HG02938 (cell line): ENCODE data around the gene HSD17B12.
"Not testable (repeated sequence)": the region's sequence is repeated elsewhere in the genome, so short reads cannot be mapped to it uniquely, and the experiment has no call there.

Source experiments
- ATAC-seq: cut with Tn5 transposase; IDR thresholded peaks from one replicate; pipeline ENCODE4 v1.9.1; 2021; ENCODE audit warnings: mild to moderate bottlenecking, moderate library complexity; ENCODE audit not compliant: unreplicated experiment

The HSD17B12 gene

DNA sequence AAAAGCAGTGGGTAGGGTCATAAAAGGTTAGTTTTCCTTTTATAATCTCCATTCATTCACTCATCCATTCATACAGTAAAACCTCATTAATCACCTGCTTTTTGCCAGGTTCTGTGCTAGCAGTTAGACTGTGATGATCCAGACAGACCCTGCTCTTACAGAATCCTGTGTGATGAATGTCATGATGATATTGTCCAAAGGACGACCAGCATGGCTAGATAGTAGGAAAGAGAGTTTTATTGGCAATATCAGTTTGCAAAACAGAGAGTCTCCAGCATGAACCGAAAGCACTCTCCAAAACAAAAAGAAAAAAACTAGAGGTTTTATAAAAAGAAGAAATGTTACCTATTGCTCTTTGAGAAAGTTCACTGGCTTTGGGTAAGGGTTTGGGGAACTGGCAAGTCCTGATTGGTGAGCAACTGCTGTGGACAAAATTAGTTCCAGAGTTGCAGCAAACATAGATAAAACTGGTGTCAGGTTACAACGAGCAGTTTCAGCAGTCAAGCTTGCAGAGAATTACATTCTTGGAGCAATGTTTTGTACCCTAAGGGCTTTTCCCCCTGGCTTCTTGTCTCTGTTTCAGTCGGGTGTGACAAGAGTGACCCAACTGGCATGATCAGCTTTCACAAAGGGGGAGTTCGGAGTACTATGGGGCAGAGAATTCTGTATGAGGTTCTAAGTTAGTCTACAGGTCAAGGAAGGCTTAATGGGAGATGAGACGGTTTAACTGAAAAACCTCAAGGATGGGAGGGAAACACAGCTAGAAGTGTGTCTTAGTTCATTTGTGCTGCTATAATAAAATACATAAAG, 58.3 kb downstream of the HSD17B12 start:
- ATAC-seq = no peak

GRCh38 chr11:43746670-43747069, 66.1 kb downstream of the HSD17B12 start:
- no peak for ATAC-seq

DNA sequence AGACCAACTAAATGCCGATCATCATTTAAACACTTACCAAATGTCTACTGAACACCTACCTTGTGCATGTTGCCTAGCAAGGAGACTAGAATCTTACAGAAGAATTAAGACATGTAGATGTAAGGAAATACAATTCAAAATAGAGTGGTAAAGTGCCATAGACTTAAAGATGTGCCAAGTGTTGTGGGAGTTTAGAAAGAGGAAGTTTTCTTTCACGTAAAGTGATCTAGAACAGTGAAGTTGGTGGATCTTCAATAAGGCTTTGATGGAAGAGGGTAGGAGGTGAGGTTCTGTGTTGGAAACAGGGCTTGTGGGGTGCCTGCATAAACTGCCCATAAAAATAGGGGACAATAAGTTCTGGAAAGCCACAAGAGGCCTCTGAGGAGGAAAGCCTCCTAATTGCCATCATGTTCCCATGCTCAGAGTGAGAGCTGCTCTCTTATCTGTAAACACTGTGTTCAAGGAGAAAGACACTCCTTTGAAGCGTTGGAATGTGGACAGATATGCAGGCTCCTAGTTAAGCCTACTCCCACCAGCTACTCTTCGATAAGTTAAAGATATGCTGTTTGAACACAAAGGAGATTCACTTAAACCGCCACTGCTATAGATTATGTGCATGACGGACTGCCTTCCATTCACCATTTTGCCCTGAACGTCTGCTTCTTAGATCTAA, 66.7 kb downstream of the HSD17B12 start:
- ATAC-seq = no peak

DNA sequence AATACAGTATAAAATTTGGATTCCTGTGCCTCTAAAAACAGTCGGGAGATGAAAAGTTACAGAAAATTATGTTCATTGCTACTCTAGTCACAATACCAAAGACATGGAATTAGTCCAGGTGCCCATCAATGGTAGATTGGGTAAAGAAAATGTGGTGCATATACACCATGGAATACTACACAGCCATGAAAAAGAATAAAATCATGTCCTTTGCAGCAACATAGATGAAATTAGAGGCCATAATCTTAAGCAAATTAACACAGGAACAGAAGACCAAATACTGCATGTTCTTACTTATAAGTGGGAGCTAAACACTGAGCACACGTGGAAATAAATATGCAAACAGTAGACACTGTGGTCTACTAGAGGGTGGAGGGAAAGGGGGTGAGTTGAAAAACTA, 67.6 kb downstream of the HSD17B12 start:
- no peak for ATAC-seq

DNA sequence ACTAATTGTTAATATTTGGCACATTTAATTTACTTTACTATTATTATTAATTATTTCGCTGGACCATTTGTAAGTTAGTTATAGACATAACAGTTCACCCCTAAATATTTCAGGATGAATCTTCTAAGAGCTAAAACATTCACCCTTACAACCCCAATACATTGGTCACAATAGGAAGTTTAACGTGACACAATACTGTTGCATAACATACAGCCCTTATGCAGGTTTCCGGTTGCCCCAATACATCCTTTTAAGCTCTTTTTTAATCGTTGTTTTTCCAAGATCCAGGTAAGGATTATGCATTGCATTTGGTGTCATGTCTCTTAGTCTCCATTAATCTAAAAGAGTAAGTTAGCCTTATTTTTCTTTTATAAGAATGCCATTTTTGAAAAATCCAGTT, 71.2 kb downstream of the HSD17B12 start:
- no peak for ATAC-seq

DNA sequence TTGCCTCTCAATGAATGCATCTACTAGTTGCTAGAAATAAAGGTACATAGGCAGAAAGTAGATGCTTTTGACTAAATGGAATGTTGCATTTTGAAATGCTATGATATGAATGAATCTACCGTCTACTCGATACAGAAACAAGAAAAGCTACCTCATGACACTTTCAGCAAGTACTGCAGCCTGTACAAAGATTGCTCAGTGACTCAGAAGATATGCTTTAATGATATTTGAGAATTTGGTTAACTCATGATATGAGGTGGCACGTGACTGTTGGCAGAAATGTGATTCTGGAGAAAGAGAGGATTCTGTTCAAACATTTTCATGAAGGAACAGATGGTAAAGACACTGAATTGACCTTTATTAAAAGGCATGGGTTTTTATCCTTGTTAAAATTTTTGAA, 76.0 kb downstream of the HSD17B12 start:
- ATAC-seq = no peak

DNA sequence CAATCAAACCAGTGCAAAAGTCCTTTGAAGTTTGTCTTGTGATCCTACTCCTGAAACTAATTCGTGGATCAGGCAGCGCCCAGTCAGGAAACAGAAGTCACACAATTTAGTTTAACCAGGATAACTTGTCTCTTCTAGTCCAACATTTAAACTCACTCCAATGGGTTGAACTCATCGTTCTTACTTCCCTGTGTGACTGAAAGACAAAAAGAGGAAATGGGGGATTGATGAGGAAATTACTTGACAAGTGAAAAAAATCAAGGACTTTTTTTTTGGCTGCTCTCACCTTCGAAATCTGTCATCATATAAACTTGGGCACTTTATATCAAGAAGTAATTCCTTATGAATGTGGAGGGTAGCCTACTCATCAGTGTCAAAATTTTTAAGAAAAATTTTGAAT, 78.4 kb downstream of the HSD17B12 start:
- no peak for ATAC-seq

DNA sequence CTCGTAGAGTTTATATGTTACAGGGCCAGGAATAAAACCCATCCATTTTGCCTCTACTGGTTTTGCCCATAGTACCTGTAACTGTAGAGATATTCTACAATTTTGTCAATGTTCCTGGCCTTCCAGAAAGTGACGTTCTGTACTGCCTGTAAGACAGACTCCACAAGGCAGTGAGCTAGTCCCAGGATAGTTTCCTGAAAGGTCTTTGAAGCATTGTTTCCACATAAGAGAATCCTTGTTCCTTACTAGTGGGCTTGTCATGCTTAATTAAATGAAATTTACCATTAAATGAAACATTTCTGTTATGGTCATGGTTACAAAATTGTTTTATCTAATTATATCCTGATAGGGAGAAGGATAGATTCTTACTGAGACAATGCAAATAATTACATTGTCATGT, 80.4 kb downstream of the HSD17B12 start:
- ATAC-seq = no peak

DNA sequence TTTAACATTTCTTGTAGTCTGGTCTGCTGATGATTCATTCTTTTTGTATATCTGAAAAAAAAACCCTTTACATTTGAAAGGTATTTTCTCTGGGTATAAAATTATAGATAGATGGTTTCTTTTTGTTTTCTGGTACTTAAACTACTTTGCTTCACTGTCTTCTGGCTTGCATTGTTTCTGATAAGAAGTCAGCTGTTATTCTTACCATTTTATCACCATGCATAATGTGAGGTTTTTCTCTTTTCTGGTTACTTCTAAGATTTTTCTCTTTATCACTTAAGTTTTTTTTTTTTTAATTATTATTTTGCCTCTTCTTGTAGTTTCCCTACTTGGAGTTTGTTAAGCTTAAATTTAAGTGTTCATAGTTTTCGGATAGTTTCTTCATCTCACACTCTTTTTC, 84.7 kb downstream of the HSD17B12 start:
- no peak for ATAC-seq

GRCh38 chr11:43768654-43769053, 88.1 kb downstream of the HSD17B12 start:
- ATAC-seq = not testable (repeated sequence)

DNA sequence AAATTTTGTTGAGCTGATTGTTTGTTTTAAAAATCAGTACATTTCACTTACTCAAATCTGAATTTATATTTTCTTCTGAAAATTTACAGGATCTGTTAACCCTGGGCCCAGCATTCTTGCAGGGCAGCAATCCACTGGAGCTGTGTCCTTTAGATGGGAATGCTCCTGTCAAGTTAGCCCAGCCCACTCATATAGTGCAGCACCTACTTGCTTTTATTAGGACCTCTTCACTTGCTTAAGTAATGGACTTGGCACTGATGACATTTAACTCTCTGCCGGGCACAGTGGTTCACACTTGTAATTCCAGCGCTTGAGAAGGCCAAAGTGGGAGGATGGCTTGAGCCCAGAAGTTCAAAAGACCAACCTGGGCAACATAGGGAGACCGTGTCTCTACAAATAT, 89.6 kb downstream of the HSD17B12 start:
- ATAC-seq = no peak

GRCh38 chr11:43772733-43773132, 92.2 kb downstream of the HSD17B12 start:
- ATAC-seq = no peak

DNA sequence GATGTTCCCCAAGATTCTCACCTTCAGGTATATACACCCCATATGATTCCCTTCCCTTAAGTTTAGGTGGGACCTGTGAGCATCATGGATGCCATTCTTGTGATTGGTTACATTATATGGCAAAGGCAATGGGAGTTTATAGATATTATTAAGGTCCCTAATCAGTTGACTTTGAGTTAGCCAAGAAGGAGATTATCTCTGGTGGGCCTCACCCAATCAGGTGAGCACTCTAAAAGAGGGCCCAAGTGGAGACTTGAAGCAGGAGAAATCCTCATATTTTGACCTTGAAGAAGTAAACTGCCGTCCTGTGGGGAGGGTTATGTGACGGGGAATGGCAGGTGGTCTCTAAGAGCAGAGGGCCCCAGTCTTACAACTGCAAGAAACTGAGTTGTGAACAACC, 94.2 kb downstream of the HSD17B12 start:
- ATAC-seq = no peak

DNA sequence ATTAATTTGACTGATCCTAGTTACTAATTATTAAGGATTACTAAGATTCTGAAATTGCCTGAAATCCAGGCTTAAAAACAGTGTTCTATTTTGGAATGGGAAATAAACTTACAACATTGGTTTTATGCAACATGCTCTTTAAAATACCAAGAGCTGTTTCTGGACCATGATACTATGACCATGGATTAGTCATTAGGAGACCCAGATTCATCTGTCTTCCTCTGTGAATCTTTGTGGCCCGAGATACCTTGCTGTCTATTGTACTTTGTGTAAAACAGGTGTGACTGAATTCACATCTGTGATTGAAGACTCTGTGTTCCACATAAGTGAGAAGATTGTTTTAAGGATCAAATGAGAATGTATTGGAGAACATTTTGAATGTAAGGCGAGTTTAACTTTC, 98.8 kb downstream of the HSD17B12 start:
- no peak for ATAC-seq

- no peak for ATAC-seq
Measured at GRCh38 chr11:43784301-43784700, 103.8 kb downstream of the HSD17B12 start.

GRCh38 chr11:43784866-43785265, 104.3 kb downstream of the HSD17B12 start:
- no peak for ATAC-seq

GRCh38 chr11:43785318-43785717, 104.8 kb downstream of the HSD17B12 start:
- no peak for ATAC-seq

DNA sequence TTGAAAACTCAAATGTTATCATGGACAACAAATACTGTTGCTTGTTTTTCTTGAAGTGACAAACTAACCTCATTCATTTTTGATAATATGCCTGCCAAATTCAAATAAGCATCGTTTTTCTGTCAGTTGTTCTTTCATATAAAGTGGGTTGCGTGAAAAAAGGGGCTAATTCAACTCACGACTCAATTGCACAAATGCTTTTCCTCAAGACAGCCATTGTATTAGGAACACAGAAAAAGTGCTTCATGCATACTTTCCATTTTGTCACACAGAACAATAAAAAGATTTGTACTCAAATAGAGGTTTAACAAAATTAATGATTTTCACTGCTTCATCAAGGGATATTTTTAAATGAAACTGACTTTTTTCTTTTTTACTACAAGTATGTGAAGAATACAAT, 105.5 kb downstream of the HSD17B12 start:
- no peak for ATAC-seq

- no peak for ATAC-seq
Measured at GRCh38 chr11:43787824-43788223, 107.3 kb downstream of the HSD17B12 start.

GRCh38 chr11:43788421-43788820, 107.9 kb downstream of the HSD17B12 start:
- no peak for ATAC-seq

DNA sequence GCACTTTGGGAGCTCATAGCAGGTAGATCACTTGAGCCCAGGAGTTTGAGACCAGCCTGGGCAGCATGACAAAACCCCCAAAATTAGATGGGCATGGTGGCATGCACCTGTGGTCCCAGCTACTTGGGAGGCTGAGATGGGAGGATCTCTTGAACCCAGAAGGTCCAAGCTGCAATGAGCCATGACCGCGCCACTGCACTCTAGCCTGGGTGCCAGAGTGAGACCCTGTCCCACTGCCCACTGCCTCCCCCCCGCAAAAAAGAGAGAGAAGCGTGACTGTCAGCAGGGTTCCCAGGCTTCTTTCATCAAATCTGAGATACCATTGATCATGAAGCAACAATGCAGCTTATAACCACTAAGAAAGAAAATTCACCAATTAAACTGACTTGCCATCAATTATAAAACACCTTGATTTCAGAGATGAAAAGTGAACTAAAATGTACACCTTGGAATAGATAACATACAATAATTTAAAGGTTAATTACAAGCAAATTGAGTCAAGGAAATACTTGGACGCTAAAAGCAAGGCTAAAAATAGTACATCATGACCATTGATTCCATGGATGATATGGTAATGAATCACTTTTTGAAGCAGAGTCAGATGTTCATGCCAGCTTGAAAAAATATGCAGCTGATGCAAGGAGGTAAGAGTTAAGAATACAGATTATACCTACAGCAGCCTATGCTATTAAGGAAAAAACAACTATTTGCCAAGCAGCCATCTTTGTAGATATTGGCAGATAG, 109.3 kb downstream of the HSD17B12 start:
- ATAC-seq = no peak

DNA sequence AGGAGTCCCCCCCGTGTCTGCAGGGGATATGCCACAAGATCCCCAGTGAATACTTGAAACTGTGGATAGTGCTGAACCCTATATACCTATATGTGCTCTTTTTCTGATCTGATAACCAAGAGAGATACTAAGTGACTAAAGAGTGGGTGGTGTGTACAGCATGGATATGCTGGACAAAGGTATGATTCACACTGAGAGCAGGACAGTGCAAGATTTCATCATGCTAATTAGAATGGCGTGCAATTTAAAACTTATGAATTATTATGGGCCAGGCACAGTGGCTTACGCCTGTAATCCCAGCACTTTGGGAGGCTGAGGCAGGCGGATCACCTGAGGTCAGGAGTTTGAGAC, 109.9 kb downstream of the HSD17B12 start:
- no peak for ATAC-seq
